Measurements from ENCODE around the gene RIMS1. TPM values are rescaled to one million over a fixed set of nuclear protein-coding genes. Genes with fewer than 3 reads are reported as not detected.

Gene RIMS1
- total and polyA plus RNA-seq, 9 of the 15 experiments (the other 6 are each of a cell fraction or from before 2014, with no cell fraction given) = not detected

- TF ChIP-seq ZNF277 (CRISPR knock-in tag; IDR thresholded peaks at IDR 0.05; ENCODE audit: borderline replicate concordance) (no peak), REST (IDR thresholded peaks at IDR 0.05; ENCODE audit: borderline replicate concordance) (peak; percentile 97), REST (CRISPR knock-in tag; IDR thresholded peaks at IDR 0.05; ENCODE audit: low read depth) (no peak), TEAD1 (CRISPR knock-in tag; IDR thresholded peaks at IDR 0.05) (peak; percentile 71 to 77; a peak in 3 of 4 replicates), PPARD (CRISPR knock-in tag; IDR thresholded peaks at IDR 0.05) (no peak), DEAF1 (CRISPR knock-in tag; IDR thresholded peaks at IDR 0.05) (peak; percentile 99), MTA2 (IDR thresholded peaks at IDR 0.05; ENCODE audit: low read depth) (no peak), KLF13 (tag; IDR thresholded peaks at IDR 0.05; ENCODE audit: borderline replicate concordance, low read depth) (0 out of 2 replicates have a peak, but pooled peaks have one; percentile 44), FOXJ3 (CRISPR knock-in tag; IDR thresholded peaks at IDR 0.05) (no peak), ZNF449 (CRISPR knock-in tag; IDR thresholded peaks at IDR 0.05) (peak; percentile 10; the same call in 1 of the 2 replicates), SOX6 (IDR thresholded peaks at IDR 0.05) (no peak), MYNN (IDR thresholded peaks at IDR 0.05) (peak; percentile 52; the same call in 1 of the 2 replicates), MYNN (CRISPR knock-in tag; IDR thresholded peaks at IDR 0.05) (no peak), ZNF263 (CRISPR knock-in tag; IDR thresholded peaks at IDR 0.05; ENCODE audit: borderline replicate concordance) (no peak; the same call in 1 of the 2 replicates)
Measured at GRCh38 chr6:72411872-72412708, 525.7 kb downstream of the RIMS1 start (continued).
